Activated CD4-positive, alpha-beta T cell treated with anti-CD3 and anti-CD28 coated beads, Interleukin-2, amount 10 ng/mL, durations not matched to agents 7 days and 5 days (primary cell): ENCODE measurements around the gene CLDN2. TPM values are rescaled to one million over a fixed set of nuclear protein-coding genes. Genes with fewer than 3 reads are reported as not detected.

Experiments
- CTCF ChIA-PET: fragments of 350-600 bp; sonication (Branson Sonifier 250); formaldehyde crosslinking; loops from one replicate; lab custom pipeline; 2021; ENCODE audit warnings: antibody characterized with exemption; lab: Charles Lee
- POLR2A ChIA-PET: fragments of 350-600 bp; sonication (Branson Sonifier 250); formaldehyde crosslinking; loops from one replicate; lab custom pipeline; 2021; ENCODE audit warnings: antibody characterized with exemption; lab: Charles Lee
- DNase-seq: peaks from one replicate; pipeline ENCODE4 v3.0.0-alpha.2; 2020
- H3K27ac Mint-ChIP-seq: one replicate; pipeline ENCODE4 v1.8.0; 2021; ENCODE audit warnings: mild to moderate bottlenecking, moderate library complexity, mixed read lengths
- H3K27me3 Mint-ChIP-seq: one replicate; pipeline ENCODE4 v1.8.0; 2021; ENCODE audit warnings: mixed read lengths
- H3K36me3 Mint-ChIP-seq: one replicate; pipeline ENCODE4 v1.8.0; 2021; ENCODE audit warnings: low read depth, mixed read lengths
- H3K4me1 Mint-ChIP-seq: one replicate; pipeline ENCODE4 v1.8.0; 2021; ENCODE audit warnings: mixed read lengths
- H3K4me3 Mint-ChIP-seq: one replicate; pipeline ENCODE4 v1.8.0; 2021; ENCODE audit warnings: mild to moderate bottlenecking, moderate library complexity, mixed read lengths
- H3K9me3 Mint-ChIP-seq: one replicate; pipeline ENCODE4 v1.8.0; 2021; ENCODE audit warnings: mixed read lengths
- total RNA-seq, 2 experiments: library from RNA; stranded (reverse); gene quantifications; one replicate each; pipeline ENCODE4 v1.2.3, GENCODE V29; 2021

The CLDN2 gene
- total RNA-seq, 2 experiments from 2014 or later = not detected

GRCh38 chrX:106931831-106932491, 11.8 kb downstream of the CLDN2 start:
- Mint-ChIP-seq H3K27me3 (no peaks in the 10 kb centered on the region), H3K4me3 (no peak overlapping the region), H3K36me3 (no peaks in the 10 kb centered on the region), H3K4me1 (no peaks in the 10 kb centered on the region), H3K27ac (no peak overlapping the region), H3K9me3 (no peaks in the 10 kb centered on the region)
- ChIA-PET POLR2A (interaction anchor here (0.5 kb wide), 1 partner anchor 959 kb away, joined by 4 read pairs; no protein-coding TSS in a partner anchor), CTCF (interaction anchor here (1.2 kb wide), 1 partner anchor 9 kb away, joined by 3 read pairs; no protein-coding TSS in a partner anchor)
- DNase-seq = no peak

- Mint-ChIP-seq H3K27me3 (no peaks in the 10 kb centered on the region), H3K27ac (no peak overlapping the region), H3K4me1 (no peaks in the 10 kb centered on the region), H3K36me3 (no peaks in the 10 kb centered on the region), H3K9me3 (no peaks in the 10 kb centered on the region), H3K4me3 (no peak overlapping the region)
- DNase-seq = no peak
- ChIA-PET CTCF (interaction anchor here (1.2 kb wide), 1 partner anchor 9 kb away, joined by 3 read pairs; no protein-coding TSS in a partner anchor), POLR2A (interaction anchor here (0.5 kb wide), 1 partner anchor 958 kb away, joined by 4 read pairs; no protein-coding TSS in a partner anchor)
Observed at GRCh38 chrX:106932492-106932923, 12.3 kb downstream of the CLDN2 start.

- Mint-ChIP-seq H3K9me3 (no peaks in the 10 kb centered on the region), H3K27ac (no peak overlapping the region), H3K27me3 (no peaks in the 10 kb centered on the region), H3K36me3 (no peaks in the 10 kb centered on the region), H3K4me1 (no peaks in the 10 kb centered on the region), H3K4me3 (no peak overlapping the region)
- POLR2A ChIA-PET = interaction anchor here (0.5 kb wide), 1 partner anchor 958 kb away, joined by 4 read pairs; no protein-coding TSS in a partner anchor
- DNase-seq = no peak
- CTCF ChIA-PET = no interaction called here
Observed at GRCh38 chrX:106932960-106933537, 12.8 kb downstream of the CLDN2 start.

GRCh38 chrX:106933538-106933961, 13.3 kb downstream of the CLDN2 start:
- H3K27ac Mint-ChIP-seq = no peak overlapping the region
- H3K4me3 Mint-ChIP-seq = no peak overlapping the region
- DNase-seq = no peak
- ChIA-PET CTCF (no interaction called here), POLR2A (no interaction called here)
- H3K9me3 Mint-ChIP-seq = no peaks in the 10 kb centered on the region
- H3K36me3 Mint-ChIP-seq = no peaks in the 10 kb centered on the region
- H3K27me3 Mint-ChIP-seq = no peaks in the 10 kb centered on the region
- no peaks in the 10 kb centered on the region for H3K4me1 Mint-ChIP-seq

GRCh38 chrX:106935175-106935574, 15.0 kb downstream of the CLDN2 start:
- no peaks in the 10 kb centered on the region for H3K4me1 Mint-ChIP-seq
- no peaks in the 10 kb centered on the region for H3K9me3 Mint-ChIP-seq
- H3K27ac Mint-ChIP-seq = no peak overlapping the region
- H3K36me3 Mint-ChIP-seq = no peaks in the 10 kb centered on the region
- H3K4me3 Mint-ChIP-seq = no peak overlapping the region
- DNase-seq = no peak
- CTCF ChIA-PET = no interaction called here
- H3K27me3 Mint-ChIP-seq = no peaks in the 10 kb centered on the region
- POLR2A ChIA-PET = no interaction called here

GRCh38 chrX:106936246-106936645, 16.0 kb downstream of the CLDN2 start:
- no peaks in the 10 kb centered on the region for H3K36me3 Mint-ChIP-seq
- no peak for DNase-seq
- no peaks in the 10 kb centered on the region for H3K9me3 Mint-ChIP-seq
- H3K4me3 Mint-ChIP-seq = no peak overlapping the region
- no peaks in the 10 kb centered on the region for H3K27me3 Mint-ChIP-seq
- H3K27ac Mint-ChIP-seq = no peak overlapping the region
- POLR2A ChIA-PET = no interaction called here
- CTCF ChIA-PET = interaction anchor here (0.6 kb wide), 1 partner anchor 90 kb away, joined by 3 read pairs; no protein-coding TSS in a partner anchor
- H3K4me1 Mint-ChIP-seq = no peaks in the 10 kb centered on the region

- no peaks in the 10 kb centered on the region for H3K9me3 Mint-ChIP-seq
- no peak for DNase-seq
- ChIA-PET CTCF (no interaction called here), POLR2A (no interaction called here)
- no peak overlapping the region for H3K27ac Mint-ChIP-seq
- no peaks in the 10 kb centered on the region for H3K27me3 Mint-ChIP-seq
- H3K4me3 Mint-ChIP-seq = no peak overlapping the region
- peaks cover 3% of the 10 kb centered on the region for H3K36me3 Mint-ChIP-seq
- no peaks in the 10 kb centered on the region for H3K4me1 Mint-ChIP-seq
Observed at GRCh38 chrX:106939566-106939965, 19.4 kb downstream of the CLDN2 start.

- Mint-ChIP-seq H3K27ac (no peak overlapping the region), H3K9me3 (no peaks in the 10 kb centered on the region), H3K4me1 (no peaks in the 10 kb centered on the region), H3K36me3 (peaks cover 3% of the 10 kb centered on the region), H3K27me3 (no peaks in the 10 kb centered on the region), H3K4me3 (no peak overlapping the region)
- CTCF ChIA-PET = no interaction called here
- DNase-seq = no peak
- POLR2A ChIA-PET = no interaction called here
Observed at GRCh38 chrX:106940068-106940467, 19.9 kb downstream of the CLDN2 start.

GRCh38 chrX:106946464-106946863, 26.3 kb downstream of the CLDN2 start:
- CTCF ChIA-PET = no interaction called here
- POLR2A ChIA-PET = no interaction called here

GRCh38 chrX:106948641-106949040, 28.4 kb downstream of the CLDN2 start:
- ChIA-PET POLR2A (no interaction called here), CTCF (no interaction called here)
- H3K9me3 Mint-ChIP-seq = no peaks in the 10 kb centered on the region
- no peak for DNase-seq
- H3K27ac Mint-ChIP-seq = no peak overlapping the region
- no peaks in the 10 kb centered on the region for H3K36me3 Mint-ChIP-seq
- H3K4me1 Mint-ChIP-seq = no peaks in the 10 kb centered on the region
- no peak overlapping the region for H3K4me3 Mint-ChIP-seq
- no peaks in the 10 kb centered on the region for H3K27me3 Mint-ChIP-seq

More at GRCh38 chrX:106946464-106946863, 26.3 kb downstream of the CLDN2 start:
- Mint-ChIP-seq H3K36me3 (peaks cover 3% of the 10 kb centered on the region), H3K4me1 (no peaks in the 10 kb centered on the region), H3K9me3 (no peaks in the 10 kb centered on the region), H3K27ac (no peak overlapping the region), H3K4me3 (no peak overlapping the region), H3K27me3 (no peaks in the 10 kb centered on the region)
- no peak for DNase-seq

- ChIA-PET POLR2A (no interaction called here), CTCF (no interaction called here)
- H3K4me1 Mint-ChIP-seq = no peaks in the 10 kb centered on the region
- no peaks in the 10 kb centered on the region for H3K9me3 Mint-ChIP-seq
- DNase-seq = no peak
- H3K36me3 Mint-ChIP-seq = no peaks in the 10 kb centered on the region
- no peaks in the 10 kb centered on the region for H3K27me3 Mint-ChIP-seq
- H3K4me3 Mint-ChIP-seq = no peak overlapping the region
- H3K27ac Mint-ChIP-seq = no peak overlapping the region
Observed at GRCh38 chrX:106949366-106949765, 29.2 kb downstream of the CLDN2 start.

- Mint-ChIP-seq H3K4me3 (no peak overlapping the region), H3K9me3 (no peaks in the 10 kb centered on the region), H3K27ac (no peak overlapping the region), H3K27me3 (no peaks in the 10 kb centered on the region), H3K36me3 (no peaks in the 10 kb centered on the region), H3K4me1 (no peaks in the 10 kb centered on the region)
- no peak for DNase-seq
- CTCF ChIA-PET = no interaction called here
- POLR2A ChIA-PET = interaction anchor here (0.6 kb wide), 1 partner anchor 27 kb away, joined by 3 read pairs; no protein-coding TSS in a partner anchor
Observed at GRCh38 chrX:106950381-106950780, 30.2 kb downstream of the CLDN2 start.

GRCh38 chrX:106951230-106951629, 31.0 kb downstream of the CLDN2 start:
- H3K4me3 Mint-ChIP-seq = no peak overlapping the region
- H3K27ac Mint-ChIP-seq = no peak overlapping the region
- no peaks in the 10 kb centered on the region for H3K4me1 Mint-ChIP-seq
- no peaks in the 10 kb centered on the region for H3K36me3 Mint-ChIP-seq
- H3K27me3 Mint-ChIP-seq = no peaks in the 10 kb centered on the region
- no peaks in the 10 kb centered on the region for H3K9me3 Mint-ChIP-seq
- no peak for DNase-seq
- ChIA-PET CTCF (no interaction called here), POLR2A (no interaction called here)
